HG03066 (cell line): ENCODE results near the gene ROR2.

ENCODE experiments used
- ATAC-seq: cut with Tn5 transposase; IDR thresholded peaks from one replicate; pipeline ENCODE4 v1.9.1; 2021; ENCODE audit warnings: low read depth; ENCODE audit not compliant: unreplicated experiment

ROR2 gene

GRCh38 chr9:91949392-91949945 lies 559 bp downstream of the ROR2 start:
- ATAC-seq: no peak

GRCh38 chr9:91948597-91949391 lies 1.2 kb downstream of the ROR2 start:
- ATAC-seq: no peak

GRCh38 chr9:91948101-91948596 lies 1.9 kb downstream of the ROR2 start:
- ATAC-seq: no peak

- ATAC-seq: no peak
Measured at GRCh38 chr9:91946653-91947488, 3.2 kb downstream of the ROR2 start.

- no peak for ATAC-seq
Measured at GRCh38 chr9:91946196-91946595, 3.8 kb downstream of the ROR2 start.

GRCh38 chr9:91945277-91946085 lies 4.5 kb downstream of the ROR2 start:
- ATAC-seq: no peak

GRCh38 chr9:91944711-91945110 lies 5.3 kb downstream of the ROR2 start:
- no peak for ATAC-seq

- ATAC-seq: no peak
Measured at GRCh38 chr9:91943478-91944470, 6.3 kb downstream of the ROR2 start.

GRCh38 chr9:91942201-91942600 lies 7.8 kb downstream of the ROR2 start:
- no peak for ATAC-seq

GRCh38 chr9:91939978-91940377 lies 10.1 kb downstream of the ROR2 start:
- no peak for ATAC-seq

GRCh38 chr9:91937727-91938126 lies 12.3 kb downstream of the ROR2 start:
- ATAC-seq: no peak

- no peak for ATAC-seq
Measured at GRCh38 chr9:91937056-91937455, 13.0 kb downstream of the ROR2 start.

- ATAC-seq: no peak
Measured at GRCh38 chr9:91935805-91936514, 14.1 kb downstream of the ROR2 start.

- ATAC-seq: no peak
Measured at GRCh38 chr9:91935066-91935749, 14.8 kb downstream of the ROR2 start.

GRCh38 chr9:91934654-91935053 lies 15.4 kb downstream of the ROR2 start:
- no peak for ATAC-seq

- ATAC-seq: no peak
Measured at GRCh38 chr9:91933556-91934352, 16.3 kb downstream of the ROR2 start.

- ATAC-seq: no peak
Measured at GRCh38 chr9:91930475-91930874, 19.6 kb downstream of the ROR2 start.
